HG03139 (cell line): ENCODE data around the gene ISCA1.

ENCODE experiments used
- ATAC-seq: cut with Tn5 transposase; IDR thresholded peaks from one replicate; pipeline ENCODE4 v1.9.1; 2021; ENCODE audit not compliant: unreplicated experiment

Gene ISCA1

DNA sequence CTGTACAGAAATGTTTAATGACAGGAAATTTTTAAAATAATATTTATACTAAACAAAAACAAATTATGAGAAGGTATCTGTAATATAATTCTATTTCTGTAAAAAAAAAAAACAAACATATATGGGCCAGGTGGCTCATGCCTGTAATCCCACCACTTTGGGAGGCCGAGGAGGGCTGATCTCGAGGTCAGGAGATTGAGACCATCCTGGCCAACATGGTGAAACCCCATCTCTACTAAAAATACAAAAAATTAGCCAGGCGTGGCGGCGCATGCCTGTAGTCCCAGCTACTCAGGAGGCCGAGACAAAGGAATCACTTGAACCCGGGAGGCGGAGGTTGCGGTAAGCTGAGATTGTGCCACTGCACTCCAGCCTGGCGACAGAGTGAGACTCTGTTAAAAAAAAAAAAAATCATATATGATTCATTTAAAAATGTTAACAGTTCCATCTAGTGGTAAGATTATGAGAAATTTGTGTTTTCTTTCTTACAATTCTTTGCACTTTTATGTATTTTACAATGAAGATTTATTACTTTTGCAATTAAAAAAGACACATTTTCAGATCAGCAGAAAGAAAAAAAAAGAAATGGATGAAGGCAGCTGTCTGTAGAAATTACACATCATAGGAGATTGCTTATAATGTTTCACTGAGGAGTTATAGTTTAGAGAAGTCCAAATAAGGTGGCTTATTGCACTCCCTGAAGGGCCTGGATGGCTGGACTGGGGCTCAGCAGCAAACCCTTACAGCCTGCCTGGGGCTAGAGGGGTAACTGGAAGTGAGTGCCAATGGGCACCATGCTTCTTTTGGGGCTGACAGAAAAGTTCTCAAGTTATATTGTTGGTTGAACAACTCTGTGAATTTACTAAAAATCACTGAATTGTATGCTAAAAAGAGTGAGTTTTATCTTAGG is 43.2 kb downstream of the ISCA1 start:
- no peak for ATAC-seq

DNA sequence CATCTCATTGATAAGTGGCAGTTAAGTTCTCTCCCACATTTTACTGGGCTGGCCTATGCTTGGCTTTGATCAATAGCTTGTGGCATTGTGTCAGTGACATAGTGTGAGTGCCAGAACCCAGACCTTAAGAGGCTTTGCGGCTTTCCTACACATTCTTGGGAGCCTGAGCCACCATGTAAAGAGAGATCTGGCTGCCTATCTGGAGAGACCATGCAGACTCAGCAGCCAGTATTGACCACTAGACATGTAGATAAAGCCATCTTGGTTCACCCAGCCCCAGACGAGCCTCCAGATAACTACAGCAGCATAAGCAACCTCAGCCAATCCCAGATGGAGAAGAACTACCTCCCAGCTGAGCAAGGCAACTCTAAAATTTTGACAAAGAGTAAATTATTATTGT is 51.5 kb downstream of the ISCA1 start:
- no peak for ATAC-seq

DNA sequence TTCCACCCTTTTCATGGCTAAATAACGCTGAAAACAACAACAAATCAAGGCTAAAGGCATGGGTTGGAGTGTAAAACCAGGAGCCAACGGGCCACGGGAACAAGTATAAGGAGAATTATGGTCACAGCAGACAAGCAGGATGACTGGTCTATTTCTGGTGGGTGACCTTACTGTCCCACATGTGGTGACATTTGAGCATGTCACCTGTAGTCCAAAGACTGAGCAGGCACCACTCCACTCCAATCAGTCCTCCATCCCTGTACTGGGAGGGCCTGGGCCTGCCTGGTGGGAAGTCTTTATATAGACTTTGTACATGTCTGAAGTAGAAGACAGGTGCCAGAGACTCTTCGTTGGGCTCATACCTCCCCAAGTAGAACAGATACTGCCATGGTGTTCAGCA is 59.7 kb downstream of the ISCA1 start:
- no peak for ATAC-seq

DNA sequence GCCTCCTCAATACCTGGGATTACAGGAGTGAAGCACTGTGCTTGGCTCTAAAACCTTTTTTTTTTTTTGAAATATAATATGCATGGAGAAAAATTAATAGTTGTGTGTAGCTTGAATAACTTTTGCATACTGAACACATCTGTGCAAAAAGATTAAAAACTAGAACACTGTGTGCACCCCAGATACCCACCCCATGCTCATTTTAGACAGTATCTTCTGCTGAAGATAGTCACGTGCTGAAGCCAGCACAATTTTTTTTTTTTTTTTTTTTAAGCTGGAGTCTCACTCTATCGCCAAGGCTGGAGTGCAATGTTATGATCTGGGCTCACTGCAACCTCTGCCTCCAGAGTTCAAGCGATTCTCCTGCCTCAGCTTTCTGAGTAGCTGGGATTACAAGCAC is 62.7 kb downstream of the ISCA1 start:
- ATAC-seq, result no peak

DNA sequence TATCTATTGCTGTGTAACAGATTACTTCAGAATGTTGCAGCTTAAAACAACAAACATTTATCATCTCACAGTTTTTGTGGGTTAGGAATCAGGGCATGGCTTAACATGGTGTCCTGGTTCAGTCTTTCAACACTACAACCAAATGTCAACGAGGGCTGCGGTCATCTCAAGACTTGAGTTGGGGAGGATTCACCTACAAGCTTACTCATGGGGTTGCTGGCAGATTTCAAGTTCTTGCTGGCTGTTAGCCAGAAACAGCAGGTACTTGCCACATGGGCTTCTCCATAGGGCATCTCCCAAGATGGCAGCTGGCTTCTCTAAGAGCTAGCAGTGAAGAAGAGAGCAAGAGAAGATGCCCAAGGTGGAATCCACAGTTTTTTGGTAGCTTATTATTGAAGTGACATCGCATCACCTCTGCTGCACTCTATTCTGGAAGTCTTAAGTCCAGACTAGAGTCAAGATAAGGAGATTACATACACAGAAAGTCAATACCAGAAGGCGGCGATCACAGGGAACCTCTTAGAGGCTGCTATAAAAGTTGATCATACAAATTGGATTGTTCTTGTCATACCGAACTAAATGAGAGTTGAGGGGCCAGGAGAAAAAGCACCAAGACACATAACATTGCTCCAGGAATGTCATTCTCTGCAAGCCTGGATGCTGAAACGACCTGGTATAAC is 65.1 kb downstream of the ISCA1 start:
- no peak for ATAC-seq
